Natural killer cell treated with Interleukin-12 subunit alpha and Interleukin-12 subunit beta and Interleukin-15 and Interleukin-18, amount 100 ng/mL, for 72 hours (primary cell): Measurements from ENCODE around the gene TSPAN15. TPM values are rescaled to one million over a fixed set of nuclear protein-coding genes. Genes with fewer than 3 reads are reported as not detected.
A peak's percentile ranks its signal among the peaks of the same experiment; 100 is the strongest.

Source experiments
- ATAC-seq, 2 donors: fragments of 150-1000 bp; cut with Tn5 transposase in 1 of 2; sonication (Bioruptor Pico), chemical (Tn5 transposase) in 1 of 2; 2 replicates each; pipeline ENCODE4 v1.10.0; 2021
- DNase-seq: peaks from one replicate; pipeline ENCODE4 v3.0.0; 2022; ENCODE audit warnings: low spot score
- H3K27ac Mint-ChIP-seq, 2 donors: 1 replicate in 1 of 2; 2 replicates in 1 of 2; pipeline ENCODE4 v1.8.0; 2022; ENCODE audit warnings: mixed read lengths in 2 of 2, mild to moderate bottlenecking in 1 of 2, moderate library complexity in 1 of 2
- H3K27me3 Mint-ChIP-seq, 2 donors: 1 replicate in 1 of 2; 2 replicates in 1 of 2; pipeline ENCODE4 v1.8.0; 2022; ENCODE audit warnings: mixed read lengths in 2 of 2
- H3K36me3 Mint-ChIP-seq: one replicate; pipeline ENCODE4 v1.8.0; 2022; ENCODE audit warnings: mixed read lengths
- H3K4me1 Mint-ChIP-seq, 2 donors: 1 replicate in 1 of 2; 2 replicates in 1 of 2; pipeline ENCODE4 v1.8.0; 2022; ENCODE audit warnings: low read depth in 2 of 2, mixed read lengths in 2 of 2, mild to moderate bottlenecking in 1 of 2
- H3K4me3 Mint-ChIP-seq: one replicate; pipeline ENCODE4 v1.8.0; 2022; ENCODE audit warnings: mixed read lengths
- H3K9me3 Mint-ChIP-seq: 2 replicates; pipeline ENCODE4 v1.8.0; 2022; ENCODE audit warnings: mixed read lengths
- total RNA-seq, 2 donors: library from RNA; stranded (reverse); gene quantifications; one replicate each; pipeline ENCODE4 v1.2.3, GENCODE V29; 2022

The TSPAN15 gene
- total RNA-seq, 2 donors from 2014 or later = 1.2 to 1.4 TPM

GRCh38 chr10:69422676-69423075 lies 28.6 kb upstream of the TSPAN15 start:
- DNase-seq (no peak), ATAC-seq (no peak)
- no peak overlapping the region for H3K27ac Mint-ChIP-seq
- H3K36me3 Mint-ChIP-seq = no peaks in the 10 kb centered on the region
- H3K27me3 Mint-ChIP-seq = peaks cover 7 to 13% of the 10 kb centered on the region in 2 donors
- H3K4me1 Mint-ChIP-seq = peaks cover 8 to 13% of the 10 kb centered on the region in 2 donors
- no peaks in the 10 kb centered on the region for H3K9me3 Mint-ChIP-seq
- no peak overlapping the region for H3K4me3 Mint-ChIP-seq

GRCh38 chr10:69425041-69425440 lies 26.2 kb upstream of the TSPAN15 start:
- H3K4me1 Mint-ChIP-seq = peaks cover 8 to 14% of the 10 kb centered on the region in 2 donors
- H3K27me3 Mint-ChIP-seq = peaks cover 7 to 13% of the 10 kb centered on the region in 2 donors
- H3K4me3 Mint-ChIP-seq = no peak overlapping the region

GRCh38 chr10:69425511-69426298 lies 25.6 kb upstream of the TSPAN15 start:
- peaks cover 7 to 13% of the 10 kb centered on the region in 2 donors for H3K27me3 Mint-ChIP-seq
- H3K4me1 Mint-ChIP-seq = peaks cover 8 to 14% of the 10 kb centered on the region in 2 donors
- no peak for ATAC-seq
- DNase-seq = no peak
- no peak overlapping the region for H3K4me3 Mint-ChIP-seq
- no peaks in the 10 kb centered on the region for H3K36me3 Mint-ChIP-seq
- no peaks in the 10 kb centered on the region for H3K9me3 Mint-ChIP-seq
- no peak overlapping the region for H3K27ac Mint-ChIP-seq

More at GRCh38 chr10:69425041-69425440, 26.2 kb upstream of the TSPAN15 start:
- no peak overlapping the region for H3K27ac Mint-ChIP-seq
- no peaks in the 10 kb centered on the region for H3K36me3 Mint-ChIP-seq
- DNase-seq (no peak), ATAC-seq (no peak)
- no peaks in the 10 kb centered on the region for H3K9me3 Mint-ChIP-seq

GRCh38 chr10:69426376-69426727 lies 24.9 kb upstream of the TSPAN15 start:
- Mint-ChIP-seq H3K9me3 (no peaks in the 10 kb centered on the region), H3K4me3 (no peak overlapping the region), H3K27me3 (peaks cover 7 to 13% of the 10 kb centered on the region in 2 donors), H3K4me1 (peaks cover 8 to 14% of the 10 kb centered on the region in 2 donors), H3K27ac (no peak overlapping the region), H3K36me3 (no peaks in the 10 kb centered on the region)
- ATAC-seq (no peak), DNase-seq (no peak)

GRCh38 chr10:69428165-69428564 lies 23.1 kb upstream of the TSPAN15 start:
- no peak overlapping the region for H3K27ac Mint-ChIP-seq
- H3K27me3 Mint-ChIP-seq = peaks cover 3 to 7% of the 10 kb centered on the region in 2 donors
- no peaks in the 10 kb centered on the region for H3K9me3 Mint-ChIP-seq
- DNase-seq = no peak
- H3K4me1 Mint-ChIP-seq = peaks cover 8 to 14% of the 10 kb centered on the region in 2 donors
- no peak for ATAC-seq
- no peaks in the 10 kb centered on the region for H3K36me3 Mint-ChIP-seq
- no peak overlapping the region for H3K4me3 Mint-ChIP-seq

GRCh38 chr10:69434169-69434568 lies 17.1 kb upstream of the TSPAN15 start:
- Mint-ChIP-seq H3K4me1 (no peaks in the 10 kb centered on the region), H3K9me3 (no peaks in the 10 kb centered on the region), H3K27me3 (peaks cover 5 to 6% of the 10 kb centered on the region in 2 donors)

GRCh38 chr10:69434926-69435325 lies 16.3 kb upstream of the TSPAN15 start:
- Mint-ChIP-seq H3K36me3 (no peaks in the 10 kb centered on the region), H3K27ac (no peak overlapping the region), H3K4me1 (no peaks in the 10 kb centered on the region), H3K27me3 (peaks cover 5 to 9% of the 10 kb centered on the region in 2 donors), H3K4me3 (no peak overlapping the region), H3K9me3 (no peaks in the 10 kb centered on the region)
- ATAC-seq (no peak), DNase-seq (no peak)

More at GRCh38 chr10:69434169-69434568, 17.1 kb upstream of the TSPAN15 start:
- Mint-ChIP-seq H3K27ac (no peak overlapping the region), H3K36me3 (no peaks in the 10 kb centered on the region), H3K4me3 (no peak overlapping the region)
- no peak for DNase-seq
- ATAC-seq = no peak

- Mint-ChIP-seq H3K9me3 (no peaks in the 10 kb centered on the region), H3K27ac (no peak overlapping the region), H3K4me3 (no peak overlapping the region), H3K4me1 (no peaks in the 10 kb centered on the region), H3K36me3 (no peaks in the 10 kb centered on the region), H3K27me3 (peaks cover 5 to 9% of the 10 kb centered on the region in 2 donors)
- DNase-seq = no peak
- no peak for ATAC-seq
Observed at GRCh38 chr10:69435966-69436520, 15.2 kb upstream of the TSPAN15 start.

GRCh38 chr10:69437321-69438259 lies 13.7 kb upstream of the TSPAN15 start:
- no peak for DNase-seq

GRCh38 chr10:69438536-69439349 lies 12.5 kb upstream of the TSPAN15 start:
- no peak overlapping the region for H3K27ac Mint-ChIP-seq
- no peaks in the 10 kb centered on the region for H3K9me3 Mint-ChIP-seq
- H3K4me1 Mint-ChIP-seq = no peaks in the 10 kb centered on the region
- no peak for ATAC-seq
- no peaks in the 10 kb centered on the region for H3K36me3 Mint-ChIP-seq
- no peak overlapping the region for H3K4me3 Mint-ChIP-seq
- no peak for DNase-seq
- H3K27me3 Mint-ChIP-seq = peaks cover 5 to 9% of the 10 kb centered on the region in 2 donors

More at GRCh38 chr10:69437321-69438259, 13.7 kb upstream of the TSPAN15 start:
- Mint-ChIP-seq H3K36me3 (no peaks in the 10 kb centered on the region), H3K27me3 (peaks cover 5 to 9% of the 10 kb centered on the region in 2 donors), H3K27ac (no peak overlapping the region), H3K9me3 (no peaks in the 10 kb centered on the region), H3K4me1 (no peaks in the 10 kb centered on the region), H3K4me3 (no peak overlapping the region)
- no peak for ATAC-seq

- DNase-seq (no peak), ATAC-seq (no peak)
- Mint-ChIP-seq H3K4me3 (no peak overlapping the region), H3K27me3 (peaks cover 5 to 9% of the 10 kb centered on the region in 2 donors), H3K36me3 (no peaks in the 10 kb centered on the region), H3K4me1 (no peaks in the 10 kb centered on the region), H3K9me3 (no peaks in the 10 kb centered on the region), H3K27ac (no peak overlapping the region)
Observed at GRCh38 chr10:69439350-69439739, 11.9 kb upstream of the TSPAN15 start.

- H3K4me3 Mint-ChIP-seq = no peak overlapping the region
- H3K36me3 Mint-ChIP-seq = no peaks in the 10 kb centered on the region
- peaks cover 5 to 9% of the 10 kb centered on the region in 2 donors for H3K27me3 Mint-ChIP-seq
- ATAC-seq (peak in 1 of 2 donors; percentile 65), DNase-seq (no peak)
- H3K4me1 Mint-ChIP-seq = no peaks in the 10 kb centered on the region
- H3K27ac Mint-ChIP-seq = no peak overlapping the region
- H3K9me3 Mint-ChIP-seq = no peaks in the 10 kb centered on the region
Observed at GRCh38 chr10:69439813-69440506, 11.3 kb upstream of the TSPAN15 start.
